ENCODE data around the gene PRAMEF20.
A peak's percentile ranks its signal among the peaks of the same experiment; 100 is the strongest.
"Not testable (repeated sequence)": the region's sequence is repeated elsewhere in the genome, so short reads cannot be mapped to it uniquely, and the experiment has no call there.

PRAMEF20 gene

GRCh38 chr1:13410150-13410549 lies at the start of gene PRAMEF20:
TSS of gene PRAMEF20 (plus strand) at chr1:13410450. CDS start at chr1:13416355, 5,905 bp downstream.
- peaks cover 40% of the 10 kb centered on the region for H3K27me3 ChIP-seq (ENCODE audit: insufficient read depth, low read depth, severe bottlenecking)
- not testable (repeated sequence) for H3K36me3 ChIP-seq; H3K9me3 ChIP-seq (ENCODE audit: severe bottlenecking); H3K4me3 ChIP-seq (ENCODE audit: low read depth, low read length); H3K27ac ChIP-seq; DNase-seq

- H3K36me3 ChIP-seq; H3K9me3 ChIP-seq (ENCODE audit: severe bottlenecking); DNase-seq; H3K4me3 ChIP-seq (ENCODE audit: low read depth, low read length); H3K27me3 ChIP-seq (ENCODE audit: insufficient read depth, low read depth, severe bottlenecking); H3K27ac ChIP-seq: not testable (repeated sequence)
Measured at GRCh38 chr1:13362364-13362763, 47.9 kb upstream of the PRAMEF20 start.

DNA sequence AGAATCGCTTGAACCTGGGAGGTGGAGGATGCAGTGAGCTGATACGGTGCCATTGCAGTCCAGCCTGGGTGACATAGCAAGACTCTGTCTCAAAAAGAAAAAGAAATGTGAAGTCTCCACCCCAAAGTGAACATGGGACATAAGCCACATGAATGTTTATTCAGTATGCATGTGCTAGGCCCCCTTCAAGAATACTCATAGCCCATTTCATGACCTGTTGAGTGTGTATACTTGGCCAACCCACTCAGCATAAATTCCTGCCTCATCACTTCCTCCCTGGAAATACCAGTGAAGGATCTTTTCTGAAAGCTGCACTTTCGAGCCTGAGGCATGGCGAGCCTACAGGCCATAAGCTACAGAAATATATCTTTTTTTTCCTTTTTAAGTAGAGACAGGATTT lies 45.3 kb upstream of the PRAMEF20 start:
- H3K4me3 ChIP-seq (ENCODE audit: low read depth, low read length); H3K27ac ChIP-seq; H3K27me3 ChIP-seq (ENCODE audit: insufficient read depth, low read depth, severe bottlenecking); DNase-seq; H3K36me3 ChIP-seq; H3K9me3 ChIP-seq (ENCODE audit: severe bottlenecking): not testable (repeated sequence)

DNA sequence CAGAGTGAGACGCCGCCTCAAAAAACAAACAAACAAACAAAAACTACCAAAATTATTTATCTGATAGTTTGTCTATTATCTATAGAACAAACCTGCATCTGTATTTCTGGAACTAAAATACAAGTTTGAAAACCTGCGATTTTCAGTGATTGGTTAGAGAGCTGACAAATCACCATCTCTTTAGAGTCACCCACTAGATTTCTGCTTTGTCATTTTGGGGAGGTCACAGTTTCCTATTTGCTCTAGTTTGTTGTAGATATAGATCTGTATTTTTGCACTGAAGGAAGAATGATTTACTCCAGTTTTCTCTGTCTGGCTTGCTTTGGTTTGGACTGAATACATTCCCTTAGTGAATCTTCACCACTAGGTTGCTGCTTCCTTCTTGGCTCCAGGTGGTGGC lies 43.7 kb upstream of the PRAMEF20 start:
- H3K4me3 ChIP-seq (ENCODE audit: low read depth, low read length); DNase-seq; H3K9me3 ChIP-seq (ENCODE audit: severe bottlenecking); H3K27ac ChIP-seq; H3K36me3 ChIP-seq: not testable (repeated sequence)
- peaks cover 14% of the 10 kb centered on the region for H3K27me3 ChIP-seq (ENCODE audit: insufficient read depth, low read depth, severe bottlenecking)

DNA sequence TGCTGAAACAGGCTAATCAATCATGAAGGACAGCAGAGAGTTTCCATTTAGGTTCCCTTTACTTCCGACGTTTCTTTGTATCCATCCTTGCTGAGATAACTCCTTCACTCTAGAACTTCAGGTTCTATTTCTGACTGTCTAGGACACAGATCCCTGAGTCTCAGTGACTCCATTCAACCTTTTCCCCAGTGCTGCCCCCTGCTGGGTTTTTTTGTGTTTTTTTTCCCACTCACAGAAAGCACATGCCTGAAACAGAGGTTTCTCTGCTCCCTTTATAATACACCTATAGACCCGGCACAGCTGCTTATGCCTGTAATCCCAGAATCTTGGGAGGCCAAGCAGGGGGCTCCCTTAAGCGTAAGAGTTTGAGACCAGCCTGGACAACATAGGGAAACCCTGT lies 41.7 kb upstream of the PRAMEF20 start:
- H3K9me3 ChIP-seq (ENCODE audit: severe bottlenecking); H3K27ac ChIP-seq; H3K36me3 ChIP-seq; H3K4me3 ChIP-seq (ENCODE audit: low read depth, low read length): not testable (repeated sequence)
- TF ChIP-seq, protein P1, sequence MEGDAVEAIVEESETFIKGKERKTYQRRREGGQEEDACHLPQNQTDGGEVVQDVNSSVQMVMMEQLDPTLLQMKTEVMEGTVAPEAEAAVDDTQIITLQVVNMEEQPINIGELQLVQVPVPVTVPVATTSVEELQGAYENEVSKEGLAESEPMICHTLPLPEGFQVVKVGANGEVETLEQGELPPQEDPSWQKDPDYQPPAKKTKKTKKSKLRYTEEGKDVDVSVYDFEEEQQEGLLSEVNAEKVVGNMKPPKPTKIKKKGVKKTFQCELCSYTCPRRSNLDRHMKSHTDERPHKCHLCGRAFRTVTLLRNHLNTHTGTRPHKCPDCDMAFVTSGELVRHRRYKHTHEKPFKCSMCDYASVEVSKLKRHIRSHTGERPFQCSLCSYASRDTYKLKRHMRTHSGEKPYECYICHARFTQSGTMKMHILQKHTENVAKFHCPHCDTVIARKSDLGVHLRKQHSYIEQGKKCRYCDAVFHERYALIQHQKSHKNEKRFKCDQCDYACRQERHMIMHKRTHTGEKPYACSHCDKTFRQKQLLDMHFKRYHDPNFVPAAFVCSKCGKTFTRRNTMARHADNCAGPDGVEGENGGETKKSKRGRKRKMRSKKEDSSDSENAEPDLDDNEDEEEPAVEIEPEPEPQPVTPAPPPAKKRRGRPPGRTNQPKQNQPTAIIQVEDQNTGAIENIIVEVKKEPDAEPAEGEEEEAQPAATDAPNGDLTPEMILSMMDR (IDR thresholded peaks at IDR 0.05; ENCODE audit: low read depth, low read length) = peak; percentile 39
- DNase-seq = peak; percentile 47
- H3K27me3 ChIP-seq (ENCODE audit: insufficient read depth, low read depth, severe bottlenecking) = peaks cover 27% of the 10 kb centered on the region

DNA sequence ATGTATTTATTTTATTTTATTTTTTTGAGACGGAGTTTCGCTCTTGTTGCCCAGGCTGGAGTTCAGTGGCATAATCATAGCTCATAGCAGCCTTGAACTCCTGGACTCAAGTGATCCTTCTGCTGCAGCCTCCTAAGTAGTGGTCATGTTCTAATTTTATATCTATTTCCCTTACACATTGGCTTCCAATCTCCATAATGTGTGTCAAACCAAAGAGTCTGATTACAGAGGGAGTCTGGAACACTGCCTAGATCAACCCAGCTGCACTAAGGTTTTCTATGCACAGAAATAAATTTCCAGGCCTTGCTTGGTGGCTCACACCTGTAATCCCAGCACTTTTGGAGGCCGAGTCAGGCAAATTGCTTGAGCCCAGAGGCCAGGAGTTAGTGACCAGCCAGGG lies 31.3 kb upstream of the PRAMEF20 start:
- H3K4me3 ChIP-seq (ENCODE audit: low read depth, low read length); H3K9me3 ChIP-seq (ENCODE audit: severe bottlenecking); DNase-seq; H3K27ac ChIP-seq; H3K36me3 ChIP-seq: not testable (repeated sequence)
- H3K27me3 ChIP-seq (ENCODE audit: insufficient read depth, low read depth, severe bottlenecking) = peaks cover 24% of the 10 kb centered on the region

DNA sequence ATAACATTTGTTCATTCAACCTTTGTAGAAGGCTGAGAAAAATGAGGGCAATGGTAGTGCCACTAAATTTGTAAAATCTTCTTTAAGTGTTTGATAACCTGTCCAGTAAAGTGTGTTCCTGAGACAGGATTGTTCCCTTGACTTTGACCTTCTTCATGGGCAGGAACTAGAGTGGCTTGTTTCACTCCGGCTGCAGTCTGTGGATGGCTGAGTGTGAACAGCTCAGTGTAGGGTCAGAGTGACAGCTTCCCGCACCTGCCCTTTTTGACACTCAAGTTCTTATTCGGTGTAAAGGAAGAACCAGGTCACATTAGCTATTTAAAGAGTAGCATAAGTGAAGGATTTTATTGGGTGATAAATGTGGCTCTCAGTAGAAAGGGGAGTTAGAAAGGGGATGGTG lies 29.9 kb upstream of the PRAMEF20 start:
- not testable (repeated sequence) for H3K27ac ChIP-seq; DNase-seq; H3K36me3 ChIP-seq; H3K4me3 ChIP-seq (ENCODE audit: low read depth, low read length); H3K9me3 ChIP-seq (ENCODE audit: severe bottlenecking)
- peaks cover 25% of the 10 kb centered on the region for H3K27me3 ChIP-seq (ENCODE audit: insufficient read depth, low read depth, severe bottlenecking)

- H3K9me3 ChIP-seq (ENCODE audit: severe bottlenecking); DNase-seq; H3K27ac ChIP-seq; H3K4me3 ChIP-seq (ENCODE audit: low read depth, low read length); H3K36me3 ChIP-seq: not testable (repeated sequence)
- H3K27me3 ChIP-seq (ENCODE audit: insufficient read depth, low read depth, severe bottlenecking) = peaks cover 17% of the 10 kb centered on the region
Measured at GRCh38 chr1:13389332-13389731, 20.9 kb upstream of the PRAMEF20 start, which contains the start of gene PRAMEF17. TSS of gene PRAMEF17 (plus strand) at chr1:13389632. CDS start at chr1:13389658, 26 bp downstream.

DNA sequence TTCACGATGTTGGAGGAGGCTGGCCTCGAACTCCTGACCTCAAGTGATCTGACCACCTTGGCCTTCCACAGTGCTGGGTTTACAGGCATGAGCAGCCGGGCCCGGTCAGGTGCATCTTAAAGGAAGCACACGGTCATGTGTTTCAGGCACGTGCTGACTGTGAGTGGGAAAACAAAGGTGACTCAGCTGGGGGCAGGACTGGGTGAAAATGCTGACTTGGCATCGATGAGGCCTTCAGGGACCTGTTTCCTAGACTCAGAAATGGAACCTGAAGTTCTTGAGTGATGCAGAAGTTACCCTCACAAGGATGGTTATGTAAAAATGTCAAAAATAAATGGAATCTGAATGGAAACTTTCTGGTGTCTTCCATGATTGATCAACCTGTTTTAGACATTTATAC lies 17.2 kb upstream of the PRAMEF20 start:
- not testable (repeated sequence) for H3K36me3 ChIP-seq; H3K4me3 ChIP-seq (ENCODE audit: low read depth, low read length); DNase-seq; H3K9me3 ChIP-seq (ENCODE audit: severe bottlenecking); H3K27ac ChIP-seq
- H3K27me3 ChIP-seq (ENCODE audit: insufficient read depth, low read depth, severe bottlenecking) = peaks cover 32% of the 10 kb centered on the region

- not testable (repeated sequence) for DNase-seq; H3K4me3 ChIP-seq (ENCODE audit: low read depth, low read length); H3K36me3 ChIP-seq; H3K27ac ChIP-seq; H3K9me3 ChIP-seq (ENCODE audit: severe bottlenecking)
- H3K27me3 ChIP-seq (ENCODE audit: insufficient read depth, low read depth, severe bottlenecking) = peaks cover 33% of the 10 kb centered on the region
Measured at GRCh38 chr1:13394761-13395160, 15.5 kb upstream of the PRAMEF20 start.

- not testable (repeated sequence) for DNase-seq; H3K9me3 ChIP-seq (ENCODE audit: severe bottlenecking); H3K36me3 ChIP-seq; H3K27ac ChIP-seq; H3K4me3 ChIP-seq (ENCODE audit: low read depth, low read length)
- H3K27me3 ChIP-seq (ENCODE audit: insufficient read depth, low read depth, severe bottlenecking) = peaks cover 38% of the 10 kb centered on the region
Measured at GRCh38 chr1:13395311-13395710, 14.9 kb upstream of the PRAMEF20 start.
